ENCODE data around the gene NMUR2. TPM values are rescaled to one million over a fixed set of nuclear protein-coding genes. Genes with fewer than 3 reads are reported as not detected.

The NMUR2 gene
- total RNA-seq, 1 experiment from 2014 or later, result not detected

DNA sequence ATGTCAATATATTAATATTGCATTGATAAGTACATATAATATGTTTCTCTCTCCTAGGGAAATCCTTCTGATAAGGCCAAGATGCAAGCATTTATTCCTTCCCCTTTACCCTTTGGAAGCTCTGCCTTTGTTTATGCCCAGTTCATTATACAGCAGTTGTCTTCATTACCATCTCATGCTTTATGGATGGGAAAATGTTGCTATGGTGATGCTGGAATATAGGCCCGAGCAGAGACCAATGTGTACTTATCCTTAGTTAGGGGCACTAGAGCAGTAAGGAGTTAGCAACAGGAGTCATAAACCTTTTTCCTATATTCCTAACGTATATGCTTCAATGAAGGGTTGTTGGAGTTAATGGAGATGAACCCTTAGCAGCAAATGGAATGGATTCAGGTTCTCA, 19.4 kb upstream of the NMUR2 start:
- no peak for ATAC-seq
- CTCF ChIA-PET, result no interaction called here
- intact Hi-C loops (cut with micrococcal nuclease), result no loop called here

More for the DNA sequence above, 19.4 kb upstream of the NMUR2 start:
- H3K4me2 ChIP-seq (ENCODE audit: low read length), result no peak overlapping the region
- no peaks in the 10 kb centered on the region for H3K36me3 ChIP-seq (ENCODE audit: control insufficient read depth in 1 of 2, insufficient read depth in 2 of 2, low read length in 2 of 2)
- H3K4me3 ChIP-seq (replicated peaks in 1 of 2; ENCODE audit: low read depth in 1 of 2, low read length in 2 of 2), result no peak overlapping the region
- ChIA-PET RAD21 (ENCODE audit: low non-redundant PET in 1 of 2, low total read pairs in 2 of 2, uncharacterized antibody in 2 of 2, unreplicated experiment in 2 of 2) (no interaction called here), POLR2A (no interaction called here)
- H3K79me2 ChIP-seq (ENCODE audit: insufficient read depth, low read length), result no peaks in the 10 kb centered on the region
- DNase-seq (ENCODE audit: low read depth, low spot score), result no peak
- no peak overlapping the region for H3K9ac ChIP-seq (ENCODE audit: low read length)
- no peaks in the 10 kb centered on the region for H4K20me1 ChIP-seq (ENCODE audit: insufficient read depth)
- H3K27ac ChIP-seq (ENCODE audit: low read depth, low read length), result no peak overlapping the region
- no peak for TF ChIP-seq FOSL1 (IDR thresholded peaks at IDR 0.05; ENCODE audit: low read depth)
- TF ChIP-seq JUND (IDR thresholded peaks at IDR 0.05), result no peak
- no peak for TF ChIP-seq RAD21 (IDR thresholded peaks at IDR 0.05; ENCODE audit: low read depth)
- TF ChIP-seq EZH2 (IDR thresholded peaks at IDR 0.05), result no peak
- no peak for TF ChIP-seq POLR2A (IDR thresholded peaks at IDR 0.05; ENCODE audit: borderline replicate concordance, extremely low read depth, insufficient read depth, insufficient read length)
- no peak for TF ChIP-seq EGR1 (IDR thresholded peaks at IDR 0.05; ENCODE audit: low read depth)
- no peak for TF ChIP-seq SIN3A (IDR thresholded peaks at IDR 0.05; ENCODE audit: low read depth)
- no peak for TF ChIP-seq YY1 (IDR thresholded peaks at IDR 0.05; ENCODE audit: extremely low read depth, insufficient replicate concordance, low read depth, low read length)
- no peak for TF ChIP-seq POLR2AphosphoS5 (IDR thresholded peaks at IDR 0.05; ENCODE audit: low read depth, low read length)
- TF ChIP-seq, protein P1, sequence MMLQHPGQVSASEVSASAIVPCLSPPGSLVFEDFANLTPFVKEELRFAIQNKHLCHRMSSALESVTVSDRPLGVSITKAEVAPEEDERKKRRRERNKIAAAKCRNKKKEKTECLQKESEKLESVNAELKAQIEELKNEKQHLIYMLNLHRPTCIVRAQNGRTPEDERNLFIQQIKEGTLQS (IDR thresholded peaks at IDR 0.05), result no peak
- TF ChIP-seq, protein P2, sequence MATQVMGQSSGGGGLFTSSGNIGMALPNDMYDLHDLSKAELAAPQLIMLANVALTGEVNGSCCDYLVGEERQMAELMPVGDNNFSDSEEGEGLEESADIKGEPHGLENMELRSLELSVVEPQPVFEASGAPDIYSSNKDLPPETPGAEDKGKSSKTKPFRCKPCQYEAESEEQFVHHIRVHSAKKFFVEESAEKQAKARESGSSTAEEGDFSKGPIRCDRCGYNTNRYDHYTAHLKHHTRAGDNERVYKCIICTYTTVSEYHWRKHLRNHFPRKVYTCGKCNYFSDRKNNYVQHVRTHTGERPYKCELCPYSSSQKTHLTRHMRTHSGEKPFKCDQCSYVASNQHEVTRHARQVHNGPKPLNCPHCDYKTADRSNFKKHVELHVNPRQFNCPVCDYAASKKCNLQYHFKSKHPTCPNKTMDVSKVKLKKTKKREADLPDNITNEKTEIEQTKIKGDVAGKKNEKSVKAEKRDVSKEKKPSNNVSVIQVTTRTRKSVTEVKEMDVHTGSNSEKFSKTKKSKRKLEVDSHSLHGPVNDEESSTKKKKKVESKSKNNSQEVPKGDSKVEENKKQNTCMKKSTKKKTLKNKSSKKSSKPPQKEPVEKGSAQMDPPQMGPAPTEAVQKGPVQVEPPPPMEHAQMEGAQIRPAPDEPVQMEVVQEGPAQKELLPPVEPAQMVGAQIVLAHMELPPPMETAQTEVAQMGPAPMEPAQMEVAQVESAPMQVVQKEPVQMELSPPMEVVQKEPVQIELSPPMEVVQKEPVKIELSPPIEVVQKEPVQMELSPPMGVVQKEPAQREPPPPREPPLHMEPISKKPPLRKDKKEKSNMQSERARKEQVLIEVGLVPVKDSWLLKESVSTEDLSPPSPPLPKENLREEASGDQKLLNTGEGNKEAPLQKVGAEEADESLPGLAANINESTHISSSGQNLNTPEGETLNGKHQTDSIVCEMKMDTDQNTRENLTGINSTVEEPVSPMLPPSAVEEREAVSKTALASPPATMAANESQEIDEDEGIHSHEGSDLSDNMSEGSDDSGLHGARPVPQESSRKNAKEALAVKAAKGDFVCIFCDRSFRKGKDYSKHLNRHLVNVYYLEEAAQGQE (IDR thresholded peaks at IDR 0.05; ENCODE audit: low read depth), result no peak
- no peaks in the 10 kb centered on the region for H3K9me3 ChIP-seq (ENCODE audit: control insufficient read depth in 1 of 2, insufficient read depth in 1 of 2, low read depth in 1 of 2, low read length in 2 of 2)
- H3K9me2 ChIP-seq (ENCODE audit: insufficient read depth), result no peaks in the 10 kb centered on the region
- H3K4me1 ChIP-seq (ENCODE audit: control insufficient read depth in 1 of 2, insufficient read depth in 2 of 2, low read length in 2 of 2), result no peaks in the 10 kb centered on the region
- no peak overlapping the region for H2AFZ ChIP-seq (ENCODE audit: low read depth, low read length, poor library complexity, severe bottlenecking)
- no TSS peak for BruUV-seq (replicated peaks)
- H3K27me3 ChIP-seq (ENCODE audit: insufficient read depth, low read length), result no peaks in the 10 kb centered on the region
